ENCODE data around the gene FASN. TPM values are rescaled to one million over a fixed set of nuclear protein-coding genes. Genes with fewer than 3 reads are reported as not detected.
A peak's percentile ranks its signal among the peaks of the same experiment; 100 is the strongest.
"Not testable (repeated sequence)": the region's sequence is repeated elsewhere in the genome, so short reads cannot be mapped to it uniquely, and the experiment has no call there.

The FASN gene
- total RNA-seq, 2 experiments from 2014 or later = 138 to 139 TPM

DNA sequence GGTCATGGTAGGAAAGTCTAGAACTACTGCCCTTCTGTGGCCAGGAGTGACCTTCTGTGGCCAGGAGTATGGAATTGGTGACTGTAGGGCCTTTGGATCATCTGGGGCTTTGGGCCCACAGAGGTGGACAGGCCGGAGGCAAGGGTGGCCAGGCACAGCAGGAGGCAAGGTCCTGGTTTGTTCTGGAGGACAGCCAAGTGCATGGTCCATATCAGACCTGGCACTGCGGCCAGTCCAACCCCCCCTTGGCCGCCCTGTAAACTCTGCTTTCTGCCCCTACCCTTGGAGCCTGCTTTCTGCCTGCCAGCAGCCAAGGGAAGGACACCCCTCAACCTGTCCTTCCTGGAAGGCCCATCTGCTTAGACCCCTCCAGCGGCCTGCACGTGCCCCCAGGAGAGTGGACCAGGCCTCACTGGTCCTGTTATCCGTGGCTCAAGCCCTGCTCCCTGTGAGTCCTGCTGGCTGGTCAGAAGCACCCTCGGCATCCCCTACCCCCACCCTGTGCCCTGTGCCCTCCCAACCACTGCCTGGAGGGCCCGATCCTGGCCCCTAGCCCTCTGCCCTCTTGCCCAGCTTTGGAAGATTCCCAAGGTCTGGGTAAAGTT is 58.2 kb downstream of the FASN start:
- H3K4me3 Mint-ChIP-seq = no peak overlapping the region

DNA sequence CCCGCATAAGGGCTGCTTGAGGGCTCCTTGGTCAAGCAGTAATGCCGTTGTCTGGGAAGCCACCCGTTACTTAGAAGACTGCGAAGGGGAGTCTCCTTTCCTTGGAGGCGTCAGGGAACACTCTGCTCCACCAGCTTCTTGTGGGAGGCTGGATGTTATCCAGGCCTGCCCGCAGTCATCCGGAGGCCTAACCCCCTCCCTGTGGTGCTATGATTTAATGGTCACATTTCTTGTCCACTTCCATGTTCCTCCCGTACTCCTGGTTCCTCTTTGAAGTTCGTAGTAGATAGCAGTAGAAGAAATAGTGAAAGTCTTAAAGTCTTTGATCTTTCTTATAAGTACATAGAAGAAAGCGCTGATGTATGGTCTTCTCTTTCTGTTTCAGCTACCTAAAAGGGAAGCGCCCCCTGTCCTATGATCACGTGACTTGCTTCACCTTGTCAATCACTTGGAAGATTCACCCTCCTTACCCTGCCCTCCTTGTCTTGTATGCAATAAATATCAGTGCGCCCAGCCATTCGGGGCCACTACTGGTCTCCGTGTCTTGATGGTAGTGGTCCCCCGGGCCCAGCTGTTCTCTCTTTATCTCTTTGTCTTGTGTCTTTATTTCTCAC is 59.1 kb downstream of the FASN start:
- H3K27me3 Mint-ChIP-seq; H3K9me3 Mint-ChIP-seq; H3K27ac Mint-ChIP-seq; POLR2A ChIA-PET; H3K36me3 Mint-ChIP-seq (ENCODE audit: low read depth); DNase-seq; H3K4me3 Mint-ChIP-seq: not testable (repeated sequence)
- CTCF ChIA-PET = interaction anchor here (0.6 to 4.7 kb wide), 4 partner anchors 10 to 66 kb away, joined by 3 to 49 read pairs (median 8); partner anchors contain the start of genes CENPX and LRRC45
- peaks cover 25% of the 10 kb centered on the region for H3K4me1 Mint-ChIP-seq

More for the DNA sequence above, 58.2 kb downstream of the FASN start:
- no peak for DNase-seq
- Mint-ChIP-seq H3K9me3 (no peaks in the 10 kb centered on the region), H3K27me3 (no peaks in the 10 kb centered on the region), H3K27ac (no peak overlapping the region), H3K4me1 (peaks cover 25% of the 10 kb centered on the region), H3K36me3 (ENCODE audit: low read depth) (peaks cover 8% of the 10 kb centered on the region)
- POLR2A ChIA-PET = no interaction called here
- CTCF ChIA-PET = interaction anchor here (1.0 to 1.5 kb wide), 2 partner anchors 10 to 17 kb away, joined by 4 read pairs; partner anchors contain the start of gene CENPX

- DNase-seq = no peak
- Mint-ChIP-seq H3K36me3 (ENCODE audit: low read depth) (peaks cover 8% of the 10 kb centered on the region), H3K4me3 (peak overlapping the region; percentile 85), H3K27me3 (no peaks in the 10 kb centered on the region), H3K9me3 (no peaks in the 10 kb centered on the region), H3K4me1 (peaks cover 27% of the 10 kb centered on the region), H3K27ac (peak overlapping the region; percentile 97)
- ChIA-PET POLR2A (interaction anchor here (0.7 to 0.9 kb wide), 6 partner anchors 12 to 75 kb away, joined by 3 to 4 read pairs (median 3); partner anchors contain the start of genes CENPX and LRRC45), CTCF (interaction anchor here (0.6 to 4.7 kb wide), 29 partner anchors 9 to 255 kb away, joined by 3 to 49 read pairs (median 4); partner anchors contain the start of genes CENPX and LRRC45)
Observed at GRCh38 chr17:82037889-82038195, 60.2 kb downstream of the FASN start.

DNA sequence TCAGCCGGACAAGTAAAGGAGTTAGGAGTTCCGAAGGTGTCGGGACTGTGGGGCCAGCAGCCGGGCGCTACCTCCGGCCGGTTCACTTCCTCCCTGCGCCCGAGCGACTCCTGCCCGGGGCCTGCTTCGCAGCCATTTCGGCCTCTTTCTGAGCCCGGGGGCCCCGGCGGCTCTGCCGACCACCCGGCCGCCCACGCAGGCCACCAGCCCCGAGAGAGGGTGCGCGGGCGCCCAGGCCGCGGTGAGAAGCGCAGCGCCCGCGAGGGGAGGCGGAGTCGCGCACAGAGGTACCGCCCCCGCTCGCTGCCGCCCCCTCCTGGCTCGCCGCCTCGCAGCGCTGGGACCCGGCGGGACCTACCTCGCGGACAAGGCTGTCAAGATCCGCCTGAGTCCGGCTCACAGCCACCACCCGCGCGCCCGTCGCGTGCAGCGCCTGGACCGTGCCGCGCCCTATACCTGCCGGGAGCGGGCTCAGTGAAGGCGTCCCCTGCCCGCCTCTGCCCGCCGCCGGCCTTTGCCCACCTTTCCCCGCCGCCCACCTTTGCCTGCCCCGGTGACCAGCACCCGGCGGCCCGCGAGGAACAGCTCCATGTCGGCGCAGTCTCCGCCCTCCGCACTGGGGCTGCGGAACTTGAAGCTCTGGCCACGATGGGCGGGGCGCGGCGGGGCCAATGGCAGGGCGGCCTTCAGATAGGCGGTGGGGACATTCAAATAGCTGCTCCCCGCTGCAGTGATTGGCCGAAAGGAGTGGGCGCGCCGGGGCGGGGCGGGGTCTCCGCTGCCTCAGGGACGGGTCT is 60.7 kb downstream of the FASN start, which contains the start of gene DCXR:
DCXR (minus strand) TSS at position 606 of the 797 bp plus-strand sequence; CDS start at position 591, 15 bp downstream.
- CTCF ChIA-PET = interaction anchor here (0.6 to 4.7 kb wide), 30 partner anchors 9 to 255 kb away, joined by 3 to 49 read pairs (median 4); partner anchors contain the start of genes CENPX and LRRC45
- peak; percentile 98 for DNase-seq
- H3K4me3 Mint-ChIP-seq = peak within 1 kb of the TSS; percentile 85
- no peaks in the 10 kb centered on the region for H3K9me3 Mint-ChIP-seq
- peaks cover 8% of the 10 kb centered on the region for H3K36me3 Mint-ChIP-seq (ENCODE audit: low read depth)
- H3K4me1 Mint-ChIP-seq = peaks cover 28% of the 10 kb centered on the region
- H3K27me3 Mint-ChIP-seq = no peaks in the 10 kb centered on the region
- peak within 1 kb of the TSS; percentile 97 for H3K27ac Mint-ChIP-seq
- POLR2A ChIA-PET = interaction anchor here (0.7 to 0.9 kb wide), 6 partner anchors 11 to 76 kb away, joined by 3 to 4 read pairs (median 3); partner anchors contain the start of genes CENPX and LRRC45

- Mint-ChIP-seq H3K4me1 (peaks cover 28% of the 10 kb centered on the region), H3K27me3 (no peaks in the 10 kb centered on the region), H3K4me3 (peak overlapping the region; percentile 85), H3K36me3 (ENCODE audit: low read depth) (peaks cover 8% of the 10 kb centered on the region), H3K9me3 (no peaks in the 10 kb centered on the region), H3K27ac (peak overlapping the region; percentile 62)
- no peak for DNase-seq
- CTCF ChIA-PET = interaction anchor here (1.0 to 4.7 kb wide), 2 partner anchors 15 to 183 kb away, joined by 3 to 49 read pairs; partner anchors contain the start of genes CENPX and LRRC45
- POLR2A ChIA-PET = no interaction called here
Observed at GRCh38 chr17:82036634-82037091, 61.4 kb downstream of the FASN start.

GRCh38 chr17:82035956-82036633 is 61.9 kb downstream of the FASN start:
- no peak for DNase-seq
- peak overlapping the region; percentile 5 for H3K27ac Mint-ChIP-seq
- ChIA-PET CTCF (interaction anchor here (1.0 to 4.7 kb wide), 3 partner anchors 15 to 183 kb away, joined by 3 to 49 read pairs (median 7); partner anchors contain the start of genes CENPX and LRRC45), POLR2A (no interaction called here)
- peaks cover 8% of the 10 kb centered on the region for H3K36me3 Mint-ChIP-seq (ENCODE audit: low read depth)
- no peaks in the 10 kb centered on the region for H3K9me3 Mint-ChIP-seq
- H3K27me3 Mint-ChIP-seq = no peaks in the 10 kb centered on the region
- H3K4me1 Mint-ChIP-seq = peaks cover 28% of the 10 kb centered on the region
- peak overlapping the region; percentile 85 for H3K4me3 Mint-ChIP-seq

GRCh38 chr17:82035488-82035887 is 62.5 kb downstream of the FASN start:
- DNase-seq = no peak
- Mint-ChIP-seq H3K4me1 (peaks cover 29% of the 10 kb centered on the region), H3K36me3 (ENCODE audit: low read depth) (peaks cover 8% of the 10 kb centered on the region), H3K27me3 (no peaks in the 10 kb centered on the region), H3K4me3 (peak overlapping the region; percentile 85), H3K9me3 (no peaks in the 10 kb centered on the region), H3K27ac (no peak overlapping the region)
- ChIA-PET POLR2A (no interaction called here), CTCF (interaction anchor here (0.6 to 4.7 kb wide), 5 partner anchors 10 to 460 kb away, joined by 3 to 49 read pairs (median 3); partner anchors contain the start of genes CENPX and LRRC45)

DNA sequence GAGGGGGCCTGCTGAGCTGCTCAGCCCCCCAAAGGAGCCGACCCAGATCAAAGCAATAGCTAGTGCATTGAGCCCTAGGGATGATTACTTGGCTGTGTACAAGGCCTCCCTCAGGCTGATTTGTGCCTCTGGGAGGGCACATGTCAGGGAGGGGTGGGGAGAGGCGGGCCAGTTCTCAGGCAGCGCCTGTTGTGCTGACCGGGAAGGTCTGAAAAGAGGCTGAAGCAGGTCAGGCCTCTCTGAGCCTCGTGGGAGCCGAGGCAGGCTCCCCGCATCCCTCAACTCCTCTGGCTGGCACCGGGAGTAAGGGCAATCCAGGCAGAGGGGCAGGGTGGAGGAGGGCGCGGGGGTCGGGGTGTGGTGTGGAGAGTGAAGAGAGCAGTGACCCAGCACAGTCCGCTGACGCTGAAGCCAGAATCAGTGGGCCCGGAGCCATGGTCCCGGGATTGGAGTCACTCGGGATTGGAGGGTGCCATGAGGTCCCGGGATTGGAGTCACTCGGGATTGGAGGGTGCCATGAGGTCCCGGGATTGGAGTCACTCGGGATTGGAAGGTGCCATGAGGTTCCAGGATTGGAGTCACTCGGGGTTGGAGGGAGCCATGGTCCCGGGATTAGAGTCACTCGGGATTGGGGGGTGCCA is 63.5 kb downstream of the FASN start:
- CTCF ChIA-PET = interaction anchor here (0.8 to 4.7 kb wide), 4 partner anchors 9 to 120 kb away, joined by 3 to 49 read pairs (median 5); partner anchors contain the start of genes CENPX and LRRC45
- H3K9me3 Mint-ChIP-seq = no peaks in the 10 kb centered on the region
- no peak overlapping the region for H3K27ac Mint-ChIP-seq
- no peak overlapping the region for H3K4me3 Mint-ChIP-seq
- DNase-seq = no peak
- H3K4me1 Mint-ChIP-seq = peaks cover 33% of the 10 kb centered on the region
- POLR2A ChIA-PET = no interaction called here
- no peaks in the 10 kb centered on the region for H3K27me3 Mint-ChIP-seq
- peaks cover 9% of the 10 kb centered on the region for H3K36me3 Mint-ChIP-seq (ENCODE audit: low read depth)

- DNase-seq = no peak
- Mint-ChIP-seq H3K9me3 (no peaks in the 10 kb centered on the region), H3K27ac (no peak overlapping the region), H3K27me3 (no peaks in the 10 kb centered on the region), H3K36me3 (ENCODE audit: low read depth) (peaks cover 13% of the 10 kb centered on the region), H3K4me1 (peaks cover 30% of the 10 kb centered on the region), H3K4me3 (peak overlapping the region; percentile 45)
- ChIA-PET CTCF (no interaction called here), POLR2A (no interaction called here)
Observed at GRCh38 chr17:82033359-82034085, 64.5 kb downstream of the FASN start.

DNA sequence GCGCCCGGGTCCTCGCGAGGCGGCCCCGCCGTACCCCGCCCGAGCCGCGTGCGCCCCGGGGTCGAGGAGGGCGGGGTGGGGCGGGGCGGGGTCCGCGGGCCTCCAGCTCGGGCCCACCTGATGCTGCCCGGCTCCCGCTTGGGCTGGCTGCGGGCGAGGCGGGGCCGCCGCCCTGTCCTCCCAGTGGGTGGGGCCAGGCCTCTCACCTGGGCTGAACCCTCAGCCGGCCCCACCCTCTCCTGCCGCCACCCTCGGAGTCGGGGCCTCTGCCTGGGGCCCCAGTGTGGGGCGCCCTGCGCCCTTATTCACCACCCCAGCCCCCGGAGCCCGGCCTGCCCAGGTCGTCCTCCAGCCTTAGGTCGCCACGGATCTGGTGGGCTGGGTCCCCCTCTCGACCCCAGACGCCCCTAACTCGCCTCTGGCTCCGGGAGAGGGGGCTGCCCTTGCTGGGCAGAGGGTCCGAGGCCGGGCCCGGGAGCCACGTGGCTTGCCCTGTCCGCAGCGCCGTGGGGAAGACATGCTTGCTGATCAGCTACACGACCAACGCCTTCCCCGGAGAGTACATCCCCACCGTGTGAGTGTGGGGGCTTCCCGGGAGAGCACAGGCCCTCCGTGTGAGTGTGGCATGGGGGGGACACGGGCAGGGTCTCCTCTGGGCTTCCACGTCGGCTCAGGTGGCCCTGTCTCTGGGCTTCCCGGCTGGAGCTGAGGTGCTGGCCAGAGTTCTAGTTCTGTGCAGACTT is 66.0 kb downstream of the FASN start:
- Mint-ChIP-seq H3K36me3 (ENCODE audit: low read depth) (peaks cover 17% of the 10 kb centered on the region), H3K9me3 (no peaks in the 10 kb centered on the region), H3K27ac (no peak overlapping the region), H3K27me3 (no peaks in the 10 kb centered on the region), H3K4me3 (peak overlapping the region; percentile 45), H3K4me1 (peaks cover 29% of the 10 kb centered on the region)
- peak; percentile 51 for DNase-seq
- CTCF ChIA-PET = interaction anchor here (1.3 kb wide), 1 partner anchor 9 kb away, joined by 3 read pairs; the partner anchor contains the start of genes CENPX and LRRC45
- POLR2A ChIA-PET = no interaction called here
